HG03139 (cell line): Measurements from ENCODE around the gene LIM2.
"Not testable (repeated sequence)": the region's sequence is repeated elsewhere in the genome, so short reads cannot be mapped to it uniquely, and the experiment has no call there.

ENCODE experiments used
- ATAC-seq: cut with Tn5 transposase; IDR thresholded peaks from one replicate; pipeline ENCODE4 v1.9.1; 2021; ENCODE audit not compliant: unreplicated experiment

The LIM2 gene

GRCh38 chr19:51387924-51388389, at the start of gene LIM2:
Gene LIM2, minus strand, starts transcription at chr19:51387974. Its CDS starts 531 bp downstream, at chr19:51387443.
- ATAC-seq, result no peak

GRCh38 chr19:51434456-51434855, 46.7 kb upstream of the LIM2 start:
- ATAC-seq, result no peak

GRCh38 chr19:51433043-51433442, 45.3 kb upstream of the LIM2 start:
- no peak for ATAC-seq

GRCh38 chr19:51431124-51431523, 43.4 kb upstream of the LIM2 start:
- no peak for ATAC-seq

GRCh38 chr19:51430221-51430620, 42.4 kb upstream of the LIM2 start:
- no peak for ATAC-seq

- no peak for ATAC-seq
Measured at GRCh38 chr19:51427201-51427600, 39.4 kb upstream of the LIM2 start.

GRCh38 chr19:51422053-51422448, 34.3 kb upstream of the LIM2 start:
- no peak for ATAC-seq

- ATAC-seq, result no peak
Measured at GRCh38 chr19:51421229-51422052, 33.7 kb upstream of the LIM2 start.

- ATAC-seq, result not testable (repeated sequence)
Measured at GRCh38 chr19:51420511-51420910, 32.7 kb upstream of the LIM2 start.

- no peak for ATAC-seq
Measured at GRCh38 chr19:51418707-51419106, 30.9 kb upstream of the LIM2 start.

GRCh38 chr19:51417810-51418157, 30.0 kb upstream of the LIM2 start:
- peak; percentile 11 for ATAC-seq

- ATAC-seq, result peak; percentile 68
Measured at GRCh38 chr19:51417107-51417809, 29.5 kb upstream of the LIM2 start, which contains the start of gene SIGLEC10. Gene SIGLEC10, minus strand, starts transcription at chr19:51417642. Its CDS starts 61 bp downstream, at chr19:51417581.

- not testable (repeated sequence) for ATAC-seq
Measured at GRCh38 chr19:51416422-51416821, 28.6 kb upstream of the LIM2 start.

- ATAC-seq, result no peak
Measured at GRCh38 chr19:51415187-51415586, 27.4 kb upstream of the LIM2 start.

GRCh38 chr19:51410950-51411748, 23.4 kb upstream of the LIM2 start:
- no peak for ATAC-seq

GRCh38 chr19:51407511-51408131, 19.8 kb upstream of the LIM2 start:
- ATAC-seq, result no peak

GRCh38 chr19:51402117-51402516, 14.3 kb upstream of the LIM2 start:
- no peak for ATAC-seq

GRCh38 chr19:51399936-51400335, 12.2 kb upstream of the LIM2 start:
- ATAC-seq, result not testable (repeated sequence)

GRCh38 chr19:51399231-51399630, 11.5 kb upstream of the LIM2 start:
- no peak for ATAC-seq

- no peak for ATAC-seq
Measured at GRCh38 chr19:51398096-51398704, 10.4 kb upstream of the LIM2 start.
